Activated B cell treated with CpG ODN at 0.5 μM for 24 hours (primary cell): ENCODE results near the gene PET117. TPM values are rescaled to one million over a fixed set of nuclear protein-coding genes. Genes with fewer than 3 reads are reported as not detected.
A peak's percentile ranks its signal among the peaks of the same experiment; 100 is the strongest.
"Not testable (repeated sequence)": the region's sequence is repeated elsewhere in the genome, so short reads cannot be mapped to it uniquely, and the experiment has no call there.

Experiments
- ATAC-seq: fragments of 200-7000 bp; cut with Tn5 transposase; one replicate; pipeline ENCODE4 v1.10.0; 2021; ENCODE audit warnings: low read depth, mild to moderate bottlenecking, moderate library complexity
- CTCF ChIA-PET: fragments of 350-600 bp; sonication (Branson Sonifier 250); formaldehyde crosslinking; loops from one replicate; lab custom pipeline; 2021; ENCODE audit warnings: antibody characterized with exemption; lab: Charles Lee
- POLR2A ChIA-PET: fragments of 350-600 bp; sonication (Branson Sonifier 250); formaldehyde crosslinking; loops from one replicate; lab custom pipeline; 2021; ENCODE audit warnings: antibody characterized with exemption; lab: Charles Lee
- DNase-seq: peaks from one replicate; pipeline ENCODE4 v3.0.0; 2022
- H3K27ac Mint-ChIP-seq: one replicate; pipeline ENCODE4 v1.8.0; 2020; ENCODE audit warnings: mixed read lengths
- H3K27me3 Mint-ChIP-seq: one replicate; pipeline ENCODE4 v1.8.0; 2021; ENCODE audit warnings: mixed read lengths
- H3K36me3 Mint-ChIP-seq: one replicate; pipeline ENCODE4 v1.8.0; 2021; ENCODE audit warnings: low read depth, mixed read lengths
- H3K4me1 Mint-ChIP-seq: one replicate; pipeline ENCODE4 v1.8.0; 2021; ENCODE audit warnings: mixed read lengths
- H3K4me3 Mint-ChIP-seq: one replicate; pipeline ENCODE4 v1.8.0; 2020; ENCODE audit warnings: mild to moderate bottlenecking, mixed read lengths
- H3K9me3 Mint-ChIP-seq: one replicate; pipeline ENCODE4 v1.8.0; 2020; ENCODE audit warnings: mixed read lengths
- CTCF ChIP-seq: fragments of 200-600 bp; IDR thresholded peaks from one replicate; pipeline ENCODE4 v1.8.0; 2022; ENCODE audit warnings: antibody characterized with exemption, mild to moderate bottlenecking
- intact Hi-C: fragments of 100-400 bp; cut with micrococcal nuclease; formaldehyde crosslinking; loops from one replicate; pipeline ENCODE4 v1.15.1; 2024
- total RNA-seq: library from RNA; stranded (reverse); gene quantifications from 2 replicates; pipeline ENCODE4 v1.2.3, GENCODE V29; 2022

PET117 gene, protein sequence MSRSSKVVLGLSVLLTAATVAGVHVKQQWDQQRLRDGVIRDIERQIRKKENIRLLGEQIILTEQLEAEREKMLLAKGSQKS
- total RNA-seq = 10.1 and 13.6 TPM in 2 replicates

DNA sequence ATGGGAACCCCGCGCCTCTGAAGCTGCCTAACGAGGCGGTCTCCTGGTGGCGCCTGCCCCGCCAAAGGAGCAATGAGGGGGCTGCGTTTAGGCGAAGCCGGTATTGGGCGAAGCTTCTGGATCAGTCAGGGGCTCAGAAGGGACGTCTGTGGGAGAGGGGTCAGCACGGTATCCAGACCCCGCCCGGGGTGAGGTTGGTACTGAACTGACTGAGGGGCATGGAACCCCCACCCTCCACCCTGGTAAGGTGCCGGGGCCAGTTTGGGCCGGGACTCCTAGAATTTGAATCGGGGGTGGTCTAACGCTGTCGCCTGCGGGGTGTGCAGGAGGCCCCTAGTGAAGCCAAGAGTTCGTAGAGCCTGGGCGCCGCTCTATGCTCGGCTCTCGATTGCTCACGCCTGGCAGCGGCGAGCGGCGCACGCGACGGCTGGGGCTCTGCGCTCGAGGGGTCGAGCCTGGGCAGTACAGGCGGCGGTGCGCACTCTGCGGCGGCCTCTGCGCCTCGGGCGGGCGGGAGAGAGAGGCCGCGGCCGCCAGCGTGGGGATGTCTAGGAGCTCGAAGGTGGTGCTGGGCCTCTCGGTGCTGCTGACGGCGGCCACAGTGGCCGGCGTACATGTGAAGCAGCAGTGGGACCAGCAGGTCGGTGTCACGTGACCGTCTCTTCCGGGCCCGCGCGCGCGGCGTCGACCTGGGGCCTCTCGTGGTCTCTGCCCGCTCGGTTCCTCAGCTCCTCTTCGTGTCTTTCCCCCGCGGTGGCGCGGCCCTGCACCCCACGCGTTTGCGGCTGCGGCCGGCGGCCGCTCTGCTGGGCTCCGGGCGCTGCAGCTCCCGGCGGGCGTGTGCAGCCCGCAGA, at the start of gene PET117, which contains the start of gene KAT14:
TSS of gene PET117 (plus strand) at position 452 of the 854 bp plus-strand sequence. CDS start at position 545, 93 bp downstream.
TSS of gene KAT14 (plus strand) at position 452 of the 854 bp plus-strand sequence. CDS start 4,798 bp downstream, outside the sequence.
- no peaks in the 10 kb centered on the region for H3K27me3 Mint-ChIP-seq
- DNase-seq (peak; percentile 96), ATAC-seq (peak; percentile 91)
- H3K36me3 Mint-ChIP-seq = peaks cover 11% of the 10 kb centered on the region
- H3K4me3 Mint-ChIP-seq = peak within 1 kb of the TSS; percentile 90
- H3K27ac Mint-ChIP-seq = peak within 1 kb of the TSS; percentile 87
- peaks cover 23% of the 10 kb centered on the region for H3K4me1 Mint-ChIP-seq
- no peaks in the 10 kb centered on the region for H3K9me3 Mint-ChIP-seq
- POLR2A ChIA-PET = interaction anchor here (0.6 to 2.0 kb wide), 14 partner anchors 9 to 568 kb away, joined by 3 to 17 read pairs (median 4); partner anchors contain the start of genes DSTN, DZANK1, MGME1 and POLR3F
- CTCF ChIA-PET = interaction anchor here (0.6 to 2.3 kb wide), 2 partner anchors 455 to 1720 kb away, joined by 4 to 5 read pairs; partner anchors contain the start of gene RRBP1
- no peak for TF ChIP-seq CTCF
- intact Hi-C loops = loop anchor here (1.0 to 5.0 kb wide), 15 partner anchors 134 to 1563 kb away; partner anchors contain the start of genes DSTN, DTD1, DZANK1 and MGME1

DNA sequence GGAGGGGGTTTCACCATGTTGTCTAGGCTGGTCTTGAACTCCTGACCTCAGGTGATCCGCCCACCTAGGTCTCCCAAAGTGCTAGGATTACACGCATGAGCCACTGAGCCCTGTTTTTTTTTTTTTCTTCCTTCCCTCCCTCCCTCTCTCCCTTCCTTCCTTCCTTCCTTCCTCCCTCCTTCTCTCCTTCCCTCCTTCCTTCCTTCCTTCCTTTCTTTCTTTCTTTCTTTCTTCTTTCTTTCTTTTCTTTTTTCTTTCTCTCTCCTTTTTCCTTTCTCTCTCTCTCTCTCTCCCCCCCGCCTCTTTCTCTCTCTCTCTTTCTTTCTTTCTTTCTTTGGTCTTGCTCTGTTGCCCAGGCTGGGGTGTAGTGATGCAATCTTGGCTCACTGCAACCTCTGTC, 49.4 kb upstream of the PET117 start:
- H3K27ac Mint-ChIP-seq, POLR2A ChIA-PET, DNase-seq, CTCF ChIA-PET, H3K4me3 Mint-ChIP-seq, H3K36me3 Mint-ChIP-seq, ATAC-seq, H3K9me3 Mint-ChIP-seq, intact Hi-C loops, H3K4me1 Mint-ChIP-seq: not testable (repeated sequence)
- H3K27me3 Mint-ChIP-seq = peaks cover 23% of the 10 kb centered on the region

- intact Hi-C loops, H3K27ac Mint-ChIP-seq, H3K9me3 Mint-ChIP-seq, ATAC-seq, CTCF ChIA-PET, POLR2A ChIA-PET, H3K4me1 Mint-ChIP-seq, H3K36me3 Mint-ChIP-seq, DNase-seq, H3K4me3 Mint-ChIP-seq: not testable (repeated sequence)
- peaks cover 23% of the 10 kb centered on the region for H3K27me3 Mint-ChIP-seq
These were observed 48.8 kb upstream of the PET117 start for GRCh38 chr20:18088841-18089240.

GRCh38 chr20:18090044-18090443, 47.6 kb upstream of the PET117 start:
- Mint-ChIP-seq H3K27me3 (peaks cover 25% of the 10 kb centered on the region), H3K36me3 (no peaks in the 10 kb centered on the region), H3K27ac (no peak overlapping the region), H3K4me3 (no peak overlapping the region), H3K9me3 (no peaks in the 10 kb centered on the region), H3K4me1 (no peaks in the 10 kb centered on the region)
- no peak for DNase-seq
- no peak for ATAC-seq
- ChIA-PET POLR2A (no interaction called here), CTCF (no interaction called here)
- intact Hi-C loops = no loop called here
- no peak for TF ChIP-seq CTCF

- Mint-ChIP-seq H3K4me3 (no peak overlapping the region), H3K36me3 (no peaks in the 10 kb centered on the region), H3K4me1 (no peaks in the 10 kb centered on the region), H3K27me3 (peaks cover 25% of the 10 kb centered on the region), H3K27ac (no peak overlapping the region), H3K9me3 (no peaks in the 10 kb centered on the region)
- intact Hi-C loops = no loop called here
- TF ChIP-seq CTCF = no peak
- ChIA-PET CTCF (no interaction called here), POLR2A (no interaction called here)
- ATAC-seq = no peak
- no peak for DNase-seq
These were observed 47.2 kb upstream of the PET117 start for GRCh38 chr20:18090477-18090876.

GRCh38 chr20:18091623-18092022, 46.0 kb upstream of the PET117 start:
- H3K27ac Mint-ChIP-seq = no peak overlapping the region
- H3K4me1 Mint-ChIP-seq = no peaks in the 10 kb centered on the region
- CTCF ChIA-PET = no interaction called here
- POLR2A ChIA-PET = no interaction called here
- peaks cover 23% of the 10 kb centered on the region for H3K27me3 Mint-ChIP-seq
- ATAC-seq = no peak
- TF ChIP-seq CTCF = no peak
- H3K36me3 Mint-ChIP-seq = no peaks in the 10 kb centered on the region
- DNase-seq = no peak
- no peak overlapping the region for H3K4me3 Mint-ChIP-seq
- H3K9me3 Mint-ChIP-seq = no peaks in the 10 kb centered on the region
- intact Hi-C loops = no loop called here
